HCT116 (cell line): Measurements from ENCODE around the gene SNX13. TPM values are rescaled to one million over a fixed set of nuclear protein-coding genes. Genes with fewer than 3 reads are reported as not detected.

ENCODE experiments used
- ATAC-seq: fragments of 200-7000 bp; cut with Tn5 transposase; 2 replicates; pipeline ENCODE4 v1.9.1; 2020; ENCODE audit warnings: mild to moderate bottlenecking, moderate library complexity
- BruUV-seq: library from RNA; stranded (reverse); fragments of 400-500 nt; replicated peaks from 2 replicates; lab custom pipeline; 2021; lab: Mats Ljungman, UMichigan
- CTCF ChIA-PET: fragments of 300-600 bp; sonication (Branson Sonifier 250); formaldehyde crosslinking; loops from one replicate; lab custom pipeline; 2021; ENCODE audit warnings: antibody characterized with exemption; lab: Charles Lee
- POLR2A ChIA-PET: fragments of 300-600, 350-600 bp; sonication (Branson Sonifier 250); formaldehyde crosslinking; loops from one replicate; lab custom pipeline; 2021; ENCODE audit warnings: antibody characterized with exemption; lab: Charles Lee
- RAD21 ChIA-PET, 2 experiments: fragments of 300-600 bp; sonication (Branson Sonifier 250); formaldehyde crosslinking; loops; one replicate each; lab custom pipeline; 2023; ENCODE audit warnings: low total read pairs in 2 of 2; ENCODE audit not compliant: uncharacterized antibody in 2 of 2, unreplicated experiment in 2 of 2, low non-redundant PET in 1 of 2; lab: Charles Lee
- DNase-seq: peaks from one replicate; pipeline ENCODE4 v3.0.0-alpha.2; 2010; ENCODE audit warnings: low read depth, low spot score
- H2AFZ ChIP-seq: fragments of 200-600 bp; shearing (Covaris generic), sonication (generic); 2 replicates; pipeline ENCODE4 v1.6.1; 2017; ENCODE audit warnings: low read depth, mixed run types, mixed read lengths, antibody characterized with exemption, low read length; ENCODE audit not compliant: poor library complexity, severe bottlenecking
- H3K27ac ChIP-seq: 2 replicates; pipeline ENCODE4 v1.5.1; 2012; ENCODE audit warnings: low read depth, low read length
- H3K27me3 ChIP-seq: fragments of 200-600 bp; sonication (generic); 2 replicates; pipeline ENCODE4 v1.6.1; 2016; ENCODE audit warnings: mixed run types, low read length, mixed read lengths; ENCODE audit not compliant: insufficient read depth
- H3K36me3 ChIP-seq, 2 experiments: fragments of 200-500 bp in 1 of 2; fragments of 200-600 bp in 1 of 2; sonication (Bioruptor generic) in 1 of 2; sonication (generic) in 1 of 2; 2 replicates each; pipeline versions ENCODE4 v1.5.1 to v1.6.1; 2014 to 2016; ENCODE audit warnings: low read length in 2 of 2, inconsistent platforms in 1 of 2, mixed read lengths in 1 of 2, mixed run types in 1 of 2; ENCODE audit not compliant: insufficient read depth in 2 of 2, control insufficient read depth in 1 of 2
- H3K4me1 ChIP-seq, 2 experiments: fragments of 200-600 bp in 1 of 2; sonication (generic) in 1 of 2; 2 replicates each; pipeline versions ENCODE4 v1.5.1 to v1.6.1; 2012 to 2017; ENCODE audit warnings: low read length in 2 of 2, inconsistent platforms in 1 of 2, mild to moderate bottlenecking in 1 of 2, mixed read lengths in 1 of 2, mixed run types in 1 of 2, moderate library complexity in 1 of 2; ENCODE audit not compliant: insufficient read depth in 2 of 2, control insufficient read depth in 1 of 2
- H3K4me2 ChIP-seq: fragments of 200-600 bp; sonication (generic); 2 replicates; pipeline ENCODE4 v1.6.1; 2017; ENCODE audit warnings: mixed run types, low read length, mixed read lengths
- H3K4me3 ChIP-seq, 2 experiments: fragments of 200-600 bp in 1 of 2; sonication (generic) in 1 of 2; replicated peaks in 1 of 2; 2 replicates each; pipeline ENCODE4 v1.5.1; 2011 to 2016; ENCODE audit warnings: low read length in 2 of 2, control low read depth in 1 of 2, low read depth in 1 of 2, mild to moderate bottlenecking in 1 of 2, mixed read lengths in 1 of 2, mixed run types in 1 of 2
- H3K79me2 ChIP-seq: fragments of 200-600 bp; sonication (generic); 2 replicates; pipeline ENCODE4 v1.6.1; 2017; ENCODE audit warnings: mild to moderate bottlenecking, mixed run types, low read length, moderate library complexity, mixed read lengths; ENCODE audit not compliant: insufficient read depth
- H3K9ac ChIP-seq: fragments of 200-600 bp; sonication (generic); 2 replicates; pipeline ENCODE4 v1.6.1; 2016; ENCODE audit warnings: low read length, mixed read lengths
- H3K9me2 ChIP-seq: fragments of 200-600 bp; sonication (generic), shearing (Covaris generic); 2 replicates; pipeline ENCODE4 v1.6.1; 2017; ENCODE audit warnings: mixed run types, mild to moderate bottlenecking, moderate library complexity; ENCODE audit not compliant: insufficient read depth
- H3K9me3 ChIP-seq, 2 experiments: fragments of 200-500 bp in 1 of 2; fragments of 200-600 bp in 1 of 2; sonication (Bioruptor generic) in 1 of 2; sonication (generic) in 1 of 2; 2 replicates each; pipeline ENCODE4 v1.6.1; 2014 to 2017; ENCODE audit warnings: low read length in 2 of 2, mixed read lengths in 2 of 2, inconsistent platforms in 1 of 2, low read depth in 1 of 2, mild to moderate bottlenecking in 1 of 2, mixed run types in 1 of 2, moderate library complexity in 1 of 2; ENCODE audit not compliant: control insufficient read depth in 1 of 2, insufficient read depth in 1 of 2
- H4K20me1 ChIP-seq: fragments of 200-600 bp; sonication (generic), shearing (Covaris generic); 2 replicates; pipeline ENCODE4 v1.6.1; 2017; ENCODE audit warnings: mixed run types, mild to moderate bottlenecking, moderate library complexity; ENCODE audit not compliant: insufficient read depth
- CBX3 ChIP-seq: IDR thresholded peaks from 2 replicates; pipeline ENCODE4 v1.6.1; 2012; ENCODE audit warnings: low read depth
- CEBPB ChIP-seq: IDR thresholded peaks from 2 replicates; pipeline ENCODE4 v1.6.1; 2012; ENCODE audit warnings: low read depth
- EGR1 ChIP-seq: IDR thresholded peaks from 2 replicates; pipeline ENCODE4 v1.6.1; 2012; ENCODE audit warnings: low read depth
- ELF1 ChIP-seq: IDR thresholded peaks from 2 replicates; pipeline ENCODE4 v1.6.1; 2012; ENCODE audit warnings: low read depth, borderline replicate concordance
- JUND ChIP-seq: IDR thresholded peaks from 2 replicates; pipeline ENCODE4 v1.6.1; 2012
- RAD21 ChIP-seq: IDR thresholded peaks from 2 replicates; pipeline ENCODE4 v1.6.1; 2012; ENCODE audit warnings: low read depth, mild to moderate bottlenecking
- SIN3A ChIP-seq: IDR thresholded peaks from 2 replicates; pipeline ENCODE4 v1.6.1; 2012; ENCODE audit warnings: low read depth
- SP1 ChIP-seq: IDR thresholded peaks from 2 replicates; pipeline ENCODE4 v1.6.1; 2012; ENCODE audit warnings: low read depth
- SRF ChIP-seq: IDR thresholded peaks from 2 replicates; pipeline ENCODE4 v1.6.1; 2012; ENCODE audit warnings: low read depth
- YY1 ChIP-seq: IDR thresholded peaks from 2 replicates; pipeline ENCODE4 v1.6.1; 2011; ENCODE audit warnings: low read length, low read depth, moderate library complexity, mild to moderate bottlenecking; ENCODE audit not compliant: insufficient replicate concordance; ENCODE audit errors: extremely low read depth
- ZFX ChIP-seq: fragments of 450-650 bp; IDR thresholded peaks from 2 replicates; pipeline ENCODE4 v1.6.1; 2017
- intact Hi-C: fragments of 100-400 bp; cut with micrococcal nuclease; formaldehyde crosslinking; loops from 2 replicates; pipeline ENCODE4 v1.10.0; 2022
- total RNA-seq: library from RNA; stranded (reverse); gene quantifications from one replicate; pipeline ENCODE4 v1.2.1, GENCODE V29; 2021; ENCODE audit not compliant: unreplicated experiment
- TF ChIP-seq, protein P1 (sequence below): IDR thresholded peaks from 2 replicates; pipeline ENCODE4 v1.6.1; 2012; ENCODE audit warnings: low read depth
- TF ChIP-seq, protein P2 (sequence below): IDR thresholded peaks from 2 replicates; pipeline ENCODE4 v1.6.1; 2012

The SNX13 gene
- total RNA-seq, 1 experiment from 2014 or later: 33.4 TPM

DNA sequence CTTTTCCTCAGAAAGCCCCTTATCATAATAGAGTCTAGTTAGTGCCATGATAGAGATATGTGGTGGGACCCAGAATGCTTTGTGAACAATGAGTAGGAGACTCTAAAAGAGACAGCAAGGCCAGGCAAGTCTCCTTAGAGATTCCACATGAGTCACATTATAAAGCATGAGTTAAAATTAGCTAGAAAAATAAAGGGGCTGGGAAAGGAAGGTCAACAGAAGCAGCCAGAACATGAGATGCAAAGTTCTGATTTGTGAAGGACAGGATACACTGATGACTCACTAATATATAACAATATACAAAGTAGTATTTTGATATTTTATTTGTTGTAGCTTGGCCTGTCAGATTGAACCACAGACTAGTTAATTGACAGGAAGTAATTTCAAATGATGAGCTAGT is 25.3 kb upstream of the SNX13 start:
- Histone ChIP-seq H3K27me3 (no peaks in the 10 kb centered on the region), H3K4me1 (no peaks in the 10 kb centered on the region), H3K27ac (no peak overlapping the region), H3K79me2 (no peaks in the 10 kb centered on the region), H3K4me2 (no peak overlapping the region), H2AFZ (no peak overlapping the region), H3K9ac (no peak overlapping the region), H3K36me3 (no peaks in the 10 kb centered on the region), H3K9me2 (no peaks in the 10 kb centered on the region), H3K9me3 (no peaks in the 10 kb centered on the region), H3K4me3 (no peak overlapping the region), H4K20me1 (no peaks in the 10 kb centered on the region)
- intact Hi-C loops: no loop called here
- TF ChIP-seq, protein P1, sequence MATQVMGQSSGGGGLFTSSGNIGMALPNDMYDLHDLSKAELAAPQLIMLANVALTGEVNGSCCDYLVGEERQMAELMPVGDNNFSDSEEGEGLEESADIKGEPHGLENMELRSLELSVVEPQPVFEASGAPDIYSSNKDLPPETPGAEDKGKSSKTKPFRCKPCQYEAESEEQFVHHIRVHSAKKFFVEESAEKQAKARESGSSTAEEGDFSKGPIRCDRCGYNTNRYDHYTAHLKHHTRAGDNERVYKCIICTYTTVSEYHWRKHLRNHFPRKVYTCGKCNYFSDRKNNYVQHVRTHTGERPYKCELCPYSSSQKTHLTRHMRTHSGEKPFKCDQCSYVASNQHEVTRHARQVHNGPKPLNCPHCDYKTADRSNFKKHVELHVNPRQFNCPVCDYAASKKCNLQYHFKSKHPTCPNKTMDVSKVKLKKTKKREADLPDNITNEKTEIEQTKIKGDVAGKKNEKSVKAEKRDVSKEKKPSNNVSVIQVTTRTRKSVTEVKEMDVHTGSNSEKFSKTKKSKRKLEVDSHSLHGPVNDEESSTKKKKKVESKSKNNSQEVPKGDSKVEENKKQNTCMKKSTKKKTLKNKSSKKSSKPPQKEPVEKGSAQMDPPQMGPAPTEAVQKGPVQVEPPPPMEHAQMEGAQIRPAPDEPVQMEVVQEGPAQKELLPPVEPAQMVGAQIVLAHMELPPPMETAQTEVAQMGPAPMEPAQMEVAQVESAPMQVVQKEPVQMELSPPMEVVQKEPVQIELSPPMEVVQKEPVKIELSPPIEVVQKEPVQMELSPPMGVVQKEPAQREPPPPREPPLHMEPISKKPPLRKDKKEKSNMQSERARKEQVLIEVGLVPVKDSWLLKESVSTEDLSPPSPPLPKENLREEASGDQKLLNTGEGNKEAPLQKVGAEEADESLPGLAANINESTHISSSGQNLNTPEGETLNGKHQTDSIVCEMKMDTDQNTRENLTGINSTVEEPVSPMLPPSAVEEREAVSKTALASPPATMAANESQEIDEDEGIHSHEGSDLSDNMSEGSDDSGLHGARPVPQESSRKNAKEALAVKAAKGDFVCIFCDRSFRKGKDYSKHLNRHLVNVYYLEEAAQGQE: no peak
- TF ChIP-seq SP1 (no peak), SRF (no peak), SIN3A (no peak), ZFX (no peak), CEBPB (no peak), JUND (no peak), ELF1 (no peak), EGR1 (no peak), YY1 (no peak), CBX3 (no peak), RAD21 (no peak)
- TF ChIP-seq, protein P2, sequence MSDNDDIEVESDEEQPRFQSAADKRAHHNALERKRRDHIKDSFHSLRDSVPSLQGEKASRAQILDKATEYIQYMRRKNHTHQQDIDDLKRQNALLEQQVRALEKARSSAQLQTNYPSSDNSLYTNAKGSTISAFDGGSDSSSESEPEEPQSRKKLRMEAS: no peak
- RAD21 ChIA-PET: no interaction called here
- CTCF ChIA-PET: no interaction called here
- POLR2A ChIA-PET: no interaction called here
- ATAC-seq (no peak), DNase-seq (no peak)
- BruUV-seq: no TSS peak
